Measurements from ENCODE around the gene PAK6.

DNA sequence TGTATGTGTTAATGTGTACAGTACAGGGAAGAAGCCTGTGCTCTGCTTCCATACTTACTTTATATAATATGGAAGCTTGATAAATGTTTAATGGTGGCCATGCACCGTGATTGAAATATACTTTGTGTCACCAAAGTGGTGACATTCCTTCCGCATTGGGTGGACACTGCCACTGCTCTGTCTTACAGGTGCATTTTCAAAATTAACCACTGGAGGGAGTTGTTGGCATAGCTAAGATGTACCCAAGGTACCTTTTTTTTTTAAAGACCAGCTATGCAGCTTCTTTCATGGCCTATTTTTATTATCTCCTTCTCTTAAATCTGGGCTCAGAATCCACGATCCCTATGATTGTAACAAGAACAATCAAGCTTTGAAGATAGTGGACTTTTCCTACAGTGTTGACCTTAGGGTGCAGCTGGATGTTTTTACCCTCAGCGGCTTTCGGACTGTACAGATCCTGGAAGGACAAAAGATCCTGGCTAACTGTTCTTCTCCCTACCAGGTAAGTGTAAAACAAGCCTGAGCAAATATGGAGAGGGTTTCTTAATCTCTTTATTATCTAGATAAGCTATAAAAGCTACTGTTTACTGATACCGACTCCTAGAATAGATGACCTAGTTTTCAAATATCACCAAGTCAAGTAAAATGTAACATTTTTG is 21.6 kb upstream of the PAK6 start:
- TF ChIP-seq, protein P1, sequence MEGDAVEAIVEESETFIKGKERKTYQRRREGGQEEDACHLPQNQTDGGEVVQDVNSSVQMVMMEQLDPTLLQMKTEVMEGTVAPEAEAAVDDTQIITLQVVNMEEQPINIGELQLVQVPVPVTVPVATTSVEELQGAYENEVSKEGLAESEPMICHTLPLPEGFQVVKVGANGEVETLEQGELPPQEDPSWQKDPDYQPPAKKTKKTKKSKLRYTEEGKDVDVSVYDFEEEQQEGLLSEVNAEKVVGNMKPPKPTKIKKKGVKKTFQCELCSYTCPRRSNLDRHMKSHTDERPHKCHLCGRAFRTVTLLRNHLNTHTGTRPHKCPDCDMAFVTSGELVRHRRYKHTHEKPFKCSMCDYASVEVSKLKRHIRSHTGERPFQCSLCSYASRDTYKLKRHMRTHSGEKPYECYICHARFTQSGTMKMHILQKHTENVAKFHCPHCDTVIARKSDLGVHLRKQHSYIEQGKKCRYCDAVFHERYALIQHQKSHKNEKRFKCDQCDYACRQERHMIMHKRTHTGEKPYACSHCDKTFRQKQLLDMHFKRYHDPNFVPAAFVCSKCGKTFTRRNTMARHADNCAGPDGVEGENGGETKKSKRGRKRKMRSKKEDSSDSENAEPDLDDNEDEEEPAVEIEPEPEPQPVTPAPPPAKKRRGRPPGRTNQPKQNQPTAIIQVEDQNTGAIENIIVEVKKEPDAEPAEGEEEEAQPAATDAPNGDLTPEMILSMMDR (IDR thresholded peaks at IDR 0.05; ENCODE audit: borderline replicate concordance, extremely low read depth, low read length, poor library complexity, severe bottlenecking): peak; percentile 80
- no peak for TF ChIP-seq EZH2 (IDR thresholded peaks at IDR 0.05; ENCODE audit: borderline replicate concordance, low read depth, low read length, severe bottlenecking)

Data from DND-41 (cell line).